Activated effector memory CD4-positive, alpha-beta T cell treated with Interleukin-2 at 50 U/mL for 16 hours (primary cell): Measurements from ENCODE around the gene CEMP1.
A peak's percentile ranks its signal among the peaks of the same experiment; 100 is the strongest.
"Not testable (repeated sequence)": the region's sequence is repeated elsewhere in the genome, so short reads cannot be mapped to it uniquely, and the experiment has no call there.

Experiments used
- DNase-seq: peaks from one replicate; pipeline ENCODE4 v3.0.0-alpha.2; 2020

Gene CEMP1, protein sequence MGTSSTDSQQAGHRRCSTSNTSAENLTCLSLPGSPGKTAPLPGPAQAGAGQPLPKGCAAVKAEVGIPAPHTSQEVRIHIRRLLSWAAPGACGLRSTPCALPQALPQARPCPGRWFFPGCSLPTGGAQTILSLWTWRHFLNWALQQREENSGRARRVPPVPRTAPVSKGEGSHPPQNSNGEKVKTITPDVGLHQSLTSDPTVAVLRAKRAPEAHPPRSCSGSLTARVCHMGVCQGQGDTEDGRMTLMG

DNA sequence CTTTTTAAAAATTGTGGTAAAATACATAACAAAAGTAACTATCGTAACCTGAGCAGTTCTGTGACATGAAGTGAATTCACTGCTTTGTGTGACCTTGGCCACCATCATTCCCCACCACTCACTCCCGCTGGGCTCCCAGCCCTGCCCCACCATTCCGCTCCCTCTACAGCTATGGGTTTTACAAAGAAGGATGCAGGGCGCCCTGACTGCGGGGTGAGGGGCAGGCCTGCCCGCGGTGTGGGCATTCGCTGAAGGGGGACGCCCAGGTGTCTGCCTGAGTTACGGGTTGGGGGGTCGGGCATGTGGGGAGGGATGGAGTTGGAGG, at the start of gene CEMP1:
CEMP1 (minus strand) TSS at position 38 of the 325 bp plus-strand sequence. CDS start 335 bp downstream, outside the sequence.
- DNase-seq: no peak

DNA sequence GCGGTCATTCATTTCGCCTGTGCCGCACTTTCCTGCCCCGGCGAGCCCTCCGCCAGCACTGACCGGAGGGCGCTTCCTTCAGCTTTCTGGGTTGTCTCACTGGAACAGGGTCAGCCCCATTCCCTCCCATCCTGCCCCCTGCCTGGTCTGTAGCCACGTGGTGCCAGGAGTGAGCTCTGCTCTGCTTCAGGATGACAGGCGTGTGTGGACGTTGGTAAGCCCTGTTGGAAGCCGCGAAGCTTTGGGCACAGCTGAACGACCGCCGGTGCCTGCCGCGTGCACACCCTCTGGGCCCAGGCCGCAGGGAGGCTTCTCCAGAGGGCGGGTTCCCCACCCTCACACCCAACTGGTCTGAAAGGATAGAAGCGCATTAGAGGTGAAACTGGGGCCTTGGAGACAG, 49.6 kb upstream of the CEMP1 start:
- not testable (repeated sequence) for DNase-seq

DNA sequence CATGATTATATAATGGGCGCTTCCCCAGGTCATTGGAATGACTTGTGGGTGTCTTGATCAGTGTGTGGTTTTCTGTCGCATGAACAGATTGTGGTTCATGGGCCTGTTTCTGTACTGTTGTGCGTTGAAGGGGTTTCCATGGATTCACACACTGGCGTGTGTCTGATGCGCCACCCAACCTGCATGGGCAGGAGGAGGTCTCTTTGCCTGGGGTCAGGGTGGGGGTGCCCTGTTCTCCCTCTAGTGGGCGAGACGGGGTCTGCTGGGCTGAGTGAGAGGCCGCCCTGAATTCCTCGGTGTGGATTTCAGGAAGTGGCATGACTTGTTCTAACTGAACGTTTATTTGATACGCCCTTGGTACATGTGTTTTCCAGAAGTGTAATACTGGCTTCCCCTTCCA, 48.9 kb upstream of the CEMP1 start:
- DNase-seq: not testable (repeated sequence)

DNA sequence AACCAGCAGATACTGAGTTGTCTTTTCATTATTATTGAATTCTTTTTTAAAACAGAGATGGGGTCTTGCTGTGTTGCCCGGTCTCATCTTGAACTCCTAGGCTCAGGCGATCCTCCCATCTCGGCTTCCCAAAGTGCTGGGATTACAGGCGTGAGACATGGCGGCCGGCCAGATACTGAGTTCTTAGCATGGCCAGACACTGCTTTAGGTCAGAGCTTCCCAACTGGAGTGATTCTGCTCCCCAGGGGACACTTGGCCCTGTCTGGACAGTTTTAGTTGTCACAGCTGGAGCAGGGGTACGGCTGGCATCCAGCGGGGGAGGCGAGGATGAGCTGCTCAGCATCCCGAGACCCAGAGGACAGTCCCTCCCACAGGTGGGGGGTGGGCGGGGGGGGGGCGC, 47.7 kb upstream of the CEMP1 start:
- not testable (repeated sequence) for DNase-seq

DNA sequence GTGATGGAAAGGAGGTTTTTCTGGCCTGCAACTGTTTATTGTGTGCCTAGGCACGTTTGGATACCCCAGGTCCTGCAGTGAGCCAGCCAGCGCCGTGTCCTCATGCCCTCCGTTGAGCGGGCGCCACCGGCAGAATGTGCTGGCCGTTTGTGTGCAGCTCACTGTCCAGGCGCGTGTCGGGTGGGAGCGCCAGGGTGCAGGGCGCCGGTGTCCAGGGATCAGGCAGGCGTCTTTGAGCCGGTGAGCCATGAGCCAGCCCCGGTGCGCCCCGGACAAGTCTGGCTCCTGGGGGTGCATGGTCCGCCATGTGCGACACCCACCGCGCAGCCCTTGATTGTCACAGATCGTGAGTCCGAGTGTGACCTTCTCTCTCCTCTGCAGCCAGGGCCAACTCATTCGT, 45.8 kb upstream of the CEMP1 start:
- DNase-seq: not testable (repeated sequence)

DNA sequence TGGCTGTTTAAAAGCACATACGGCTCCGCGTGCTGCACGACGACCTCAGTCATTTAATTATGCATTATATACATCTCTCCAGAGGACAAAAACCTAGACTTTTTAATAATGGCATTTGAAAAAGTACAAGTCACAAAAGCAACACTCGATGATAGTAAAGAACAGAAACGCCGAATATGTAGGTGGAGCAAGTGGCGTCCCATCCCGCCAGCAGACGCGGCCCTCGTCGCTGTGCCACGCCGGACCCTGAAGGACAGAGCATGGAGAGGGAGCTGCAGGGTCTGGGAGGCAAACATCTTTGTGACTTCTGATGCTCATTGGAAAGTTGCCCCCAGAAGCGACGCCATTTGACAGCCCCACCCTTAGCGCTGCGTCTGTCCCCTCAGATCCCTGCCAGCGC, 44.6 kb upstream of the CEMP1 start:
- DNase-seq: not testable (repeated sequence)

DNA sequence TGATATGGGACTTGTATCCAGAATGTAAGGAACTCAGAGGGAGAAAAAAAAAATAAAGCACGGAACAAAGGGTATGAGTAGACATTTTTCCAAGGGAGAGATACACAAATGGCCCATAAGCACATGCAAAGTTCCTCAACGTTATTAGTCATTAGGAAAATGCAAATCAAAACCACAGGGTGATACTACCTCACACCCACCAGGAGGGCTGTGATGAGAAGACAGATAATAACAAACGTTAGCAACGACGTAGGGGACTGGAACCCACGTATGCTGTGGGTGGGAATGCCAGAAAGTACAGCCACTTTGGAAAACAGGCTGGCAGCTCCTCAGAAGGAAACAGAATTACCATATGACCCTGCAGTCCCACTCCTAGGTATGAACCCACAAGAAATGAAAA, 41.5 kb upstream of the CEMP1 start:
- not testable (repeated sequence) for DNase-seq

DNA sequence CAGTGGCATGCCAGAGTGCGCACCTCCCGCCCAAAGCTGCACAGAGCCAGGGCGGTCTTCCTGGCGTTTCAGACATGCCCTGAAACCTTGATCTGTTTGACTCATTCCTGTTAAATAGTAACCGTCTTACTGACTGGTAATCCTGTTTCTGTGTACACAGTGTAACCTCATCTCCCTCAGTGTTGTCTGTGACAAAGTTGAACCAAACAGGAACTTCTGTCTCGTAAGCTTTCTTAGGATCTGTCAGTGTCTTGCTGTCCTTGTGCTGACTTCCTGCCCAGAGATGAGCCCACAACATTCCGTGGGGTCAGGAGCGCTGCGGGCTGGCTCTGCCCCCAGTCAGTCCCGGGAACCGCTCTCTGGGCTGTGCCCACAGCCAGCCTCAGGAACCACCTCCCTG, 37.4 kb upstream of the CEMP1 start:
- DNase-seq: not testable (repeated sequence)

DNA sequence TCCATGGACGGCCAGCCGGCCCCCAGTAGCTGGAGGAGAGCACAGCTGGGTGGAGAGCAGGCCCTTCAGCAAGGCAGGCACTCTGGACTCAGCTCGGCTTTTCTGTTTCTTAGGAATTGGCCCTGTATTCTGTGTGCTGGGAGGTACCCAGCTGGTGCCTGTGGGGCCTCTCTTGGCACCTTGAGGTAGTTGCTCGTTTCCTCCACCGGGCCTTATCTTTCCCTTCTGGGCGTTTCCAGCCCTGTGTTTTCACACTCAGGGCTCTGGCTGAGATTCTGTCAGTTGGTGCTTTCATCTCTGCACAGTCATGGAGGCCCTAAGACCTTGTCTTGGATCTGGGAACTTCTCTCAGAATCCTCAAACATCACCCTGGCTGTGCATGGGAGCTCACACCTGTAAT, 36.3 kb upstream of the CEMP1 start:
- not testable (repeated sequence) for DNase-seq

DNA sequence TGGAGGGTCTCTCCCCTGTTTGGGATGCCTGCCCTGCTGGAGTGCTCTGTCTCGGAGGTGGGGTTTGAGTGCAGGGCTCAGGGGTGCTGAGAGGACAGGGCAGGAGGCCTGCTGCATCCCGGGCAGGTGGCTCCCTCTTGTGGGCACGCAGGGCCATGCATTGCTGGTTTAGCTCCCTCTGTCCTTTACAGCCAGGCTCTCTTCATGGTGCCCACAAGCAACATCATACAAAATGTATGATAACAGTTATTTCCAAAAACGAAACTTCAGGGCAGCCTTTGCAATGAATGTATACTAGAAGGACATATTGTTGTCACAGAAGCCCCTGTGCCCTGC, 29.6 kb upstream of the CEMP1 start:
- peak; percentile 45 for DNase-seq

DNA sequence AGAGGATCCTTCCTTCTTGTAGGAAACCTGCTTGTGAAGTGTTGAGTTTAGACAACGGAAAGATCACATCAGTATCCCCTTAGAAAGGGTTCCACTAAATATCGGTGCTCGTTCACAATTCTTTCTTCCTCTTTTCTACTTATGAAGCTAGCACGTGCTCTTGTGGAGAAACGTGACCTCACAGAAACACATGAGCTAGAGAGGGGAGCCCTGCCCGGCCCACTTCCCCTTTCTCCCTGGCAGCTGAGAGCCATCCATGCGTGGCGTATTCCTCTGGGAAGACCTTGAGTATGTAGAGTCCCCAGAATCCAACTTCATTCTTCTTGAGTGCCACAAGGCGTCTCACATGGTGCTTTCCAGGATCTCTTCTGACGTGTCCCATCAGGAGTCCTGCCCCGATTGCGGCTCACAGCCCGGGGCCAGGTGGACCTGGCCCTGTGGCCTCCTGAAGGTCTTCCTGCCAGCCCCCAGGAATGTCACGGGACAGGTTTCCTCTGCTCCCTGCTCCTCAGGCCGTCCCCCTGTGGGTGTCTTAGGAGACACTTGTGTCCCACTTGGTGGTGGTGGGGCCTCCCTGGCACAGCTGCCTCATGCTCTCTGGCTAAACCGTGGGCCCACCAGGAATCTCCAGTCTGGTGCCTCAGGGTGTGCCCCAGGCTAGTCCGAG, 29.1 kb upstream of the CEMP1 start:
- DNase-seq: not testable (repeated sequence)

DNA sequence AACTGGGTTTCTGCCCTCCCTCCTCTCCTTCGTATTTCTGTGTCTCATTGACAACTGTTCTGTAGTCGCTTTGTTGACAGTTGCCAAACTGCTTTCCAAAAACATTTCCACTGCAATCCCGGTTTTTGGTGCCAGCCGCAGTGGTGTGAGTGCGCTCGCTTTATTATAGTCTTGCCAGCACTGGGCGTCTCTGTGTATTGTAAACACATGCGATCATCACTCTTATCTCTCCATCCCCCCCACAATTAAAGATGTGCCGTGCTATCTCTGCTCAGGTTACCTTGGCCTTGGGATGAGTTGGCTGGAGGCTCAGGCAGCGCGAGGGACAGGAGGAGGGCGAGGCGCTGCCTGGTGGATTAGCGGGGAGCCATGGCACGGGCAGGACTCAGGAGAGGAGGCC, 25.9 kb upstream of the CEMP1 start:
- DNase-seq: not testable (repeated sequence)

DNA sequence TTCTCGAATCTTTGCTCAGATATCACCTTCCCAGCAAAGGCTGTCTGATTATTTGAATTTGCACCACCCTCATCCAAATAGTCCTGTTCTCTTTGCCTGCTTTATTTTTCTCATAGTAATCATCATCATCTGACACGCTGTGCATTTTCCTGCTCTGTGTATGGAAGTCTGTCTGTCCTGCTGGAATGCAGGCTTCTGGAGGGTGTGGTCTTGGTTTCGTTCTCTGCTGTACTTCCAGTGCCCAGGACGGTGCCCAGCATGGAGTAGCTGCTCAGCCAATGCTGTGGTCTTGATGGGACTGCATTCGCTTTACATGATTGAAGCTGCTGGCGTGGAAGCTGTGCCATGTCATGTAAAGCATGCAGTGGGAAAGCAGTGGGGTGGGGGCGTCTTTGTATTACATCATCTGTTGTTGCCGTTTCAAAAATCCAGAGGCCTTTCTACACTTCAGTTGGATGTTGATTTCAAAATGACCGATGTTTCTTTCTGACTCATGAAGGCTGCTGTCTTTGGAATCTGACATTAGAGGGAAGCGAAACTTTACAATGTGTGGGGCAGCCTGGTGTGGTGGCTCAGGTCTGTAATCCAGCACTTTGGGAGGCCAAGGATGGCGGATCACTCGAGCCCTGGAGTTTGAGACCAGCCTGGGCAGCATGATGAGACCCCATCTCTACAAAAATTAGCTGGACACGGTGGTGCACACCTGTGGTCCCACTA, 23.7 kb upstream of the CEMP1 start:
- not testable (repeated sequence) for DNase-seq

DNA sequence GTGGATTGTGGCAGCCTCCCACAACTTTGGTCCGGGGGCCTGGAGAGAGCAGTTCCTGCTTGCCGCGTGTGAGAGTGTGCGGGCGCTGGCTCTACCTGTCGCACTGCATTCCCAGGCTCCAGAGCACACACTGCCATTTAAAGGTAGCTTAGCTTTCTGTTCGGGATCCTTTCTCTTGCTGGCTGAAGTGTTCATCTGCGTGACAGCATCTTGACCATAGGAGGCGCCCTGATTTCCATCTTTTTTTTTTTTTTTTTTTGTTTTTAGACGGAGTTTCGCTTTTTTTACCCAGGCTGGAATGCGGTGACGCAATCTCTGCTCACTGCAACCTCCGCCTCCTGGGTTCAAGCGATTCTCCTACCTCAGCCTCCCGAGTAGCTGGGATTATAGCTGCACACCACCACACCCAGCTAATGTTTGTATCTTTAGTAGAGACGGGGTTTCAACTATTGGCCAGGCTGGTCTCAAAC, 20.2 kb upstream of the CEMP1 start:
- DNase-seq: not testable (repeated sequence)

DNA sequence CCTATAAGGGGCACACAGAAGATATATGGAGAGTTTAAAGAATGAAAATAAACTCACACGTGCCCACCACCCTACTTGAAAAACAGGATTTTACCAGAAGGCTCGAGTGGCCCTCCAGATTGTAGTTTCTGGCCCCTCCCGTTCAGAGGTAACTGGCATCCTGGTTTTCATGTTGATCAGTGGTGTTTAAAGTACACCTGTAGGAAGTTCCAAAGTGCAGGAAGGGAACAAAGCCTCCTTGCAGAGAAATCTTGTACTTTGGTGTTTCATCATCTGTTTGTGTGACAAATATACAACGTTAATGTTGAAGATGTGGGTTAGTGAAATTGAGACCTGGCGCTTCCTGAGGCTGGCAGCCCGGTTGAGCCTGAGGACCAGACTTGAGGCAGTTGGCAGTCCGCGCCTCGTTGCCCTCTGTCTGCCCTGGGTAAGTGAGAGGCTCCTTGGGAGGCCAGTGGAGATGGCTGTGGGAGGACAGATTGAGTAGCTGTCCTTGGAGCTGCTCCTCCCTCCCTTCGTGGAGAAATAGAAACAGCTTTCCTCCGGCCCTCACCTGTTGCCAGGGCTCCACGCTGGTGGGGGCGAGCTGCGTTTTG, 19.2 kb upstream of the CEMP1 start:
- DNase-seq: not testable (repeated sequence)

DNA sequence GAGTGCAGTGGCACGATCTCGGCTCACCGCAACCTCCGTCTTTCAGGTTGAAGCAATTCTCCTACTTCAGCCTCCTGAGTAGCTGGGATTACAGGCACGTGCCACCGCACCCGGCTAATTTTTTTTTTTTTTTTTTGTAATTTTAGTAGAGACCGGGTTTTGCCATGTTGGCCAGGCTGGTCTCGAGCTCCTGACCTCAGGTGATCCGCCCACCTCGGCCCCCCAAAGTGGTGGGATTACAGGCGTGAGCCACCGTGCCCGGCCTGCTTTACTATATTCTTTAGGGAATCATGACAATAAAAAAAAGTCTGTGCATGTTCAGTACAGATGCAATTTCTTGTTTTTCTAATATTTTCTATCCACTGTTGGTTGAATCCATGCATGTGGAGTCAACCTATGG, 12.6 kb upstream of the CEMP1 start:
- not testable (repeated sequence) for DNase-seq

DNA sequence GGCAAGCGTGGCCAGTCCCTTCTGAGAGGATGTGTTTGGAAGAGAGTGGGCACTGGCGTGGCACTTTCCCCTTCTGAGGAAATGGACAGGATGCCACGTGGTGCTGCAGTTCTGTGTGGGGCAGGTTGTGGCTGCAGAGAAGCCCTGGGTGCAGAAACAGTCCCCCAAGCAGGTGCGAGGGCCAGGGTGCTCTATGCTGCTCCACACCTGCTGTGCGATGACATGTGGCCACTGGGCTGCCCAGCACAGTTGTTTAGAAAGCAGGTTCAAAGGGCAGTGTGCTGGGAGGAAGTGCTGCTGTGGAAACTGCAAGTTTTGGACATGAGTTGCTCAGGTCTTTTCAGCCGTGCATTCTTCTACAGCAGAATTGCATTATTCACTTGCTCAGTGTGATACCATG, 10.2 kb upstream of the CEMP1 start:
- not testable (repeated sequence) for DNase-seq

DNA sequence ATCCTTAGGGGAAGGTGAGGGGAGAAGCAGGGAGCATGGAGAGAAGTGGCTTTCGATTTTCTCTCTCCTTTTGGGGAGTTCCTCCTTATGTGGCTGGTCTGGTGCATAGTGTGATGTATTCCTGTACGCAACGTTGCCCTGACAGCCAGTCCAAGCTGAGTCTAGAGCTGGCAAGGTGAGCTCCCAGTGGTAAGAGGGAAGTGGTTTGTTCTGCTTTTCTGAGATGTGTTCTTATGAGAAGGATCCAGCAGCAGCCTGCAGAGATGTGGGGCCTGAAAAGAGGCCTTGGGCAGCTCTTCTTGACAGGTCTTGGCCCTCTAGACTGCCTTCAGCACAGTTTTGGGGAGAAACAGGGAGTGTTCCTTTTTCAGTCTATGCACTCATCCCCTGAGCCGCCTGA, 9.7 kb upstream of the CEMP1 start:
- not testable (repeated sequence) for DNase-seq

DNA sequence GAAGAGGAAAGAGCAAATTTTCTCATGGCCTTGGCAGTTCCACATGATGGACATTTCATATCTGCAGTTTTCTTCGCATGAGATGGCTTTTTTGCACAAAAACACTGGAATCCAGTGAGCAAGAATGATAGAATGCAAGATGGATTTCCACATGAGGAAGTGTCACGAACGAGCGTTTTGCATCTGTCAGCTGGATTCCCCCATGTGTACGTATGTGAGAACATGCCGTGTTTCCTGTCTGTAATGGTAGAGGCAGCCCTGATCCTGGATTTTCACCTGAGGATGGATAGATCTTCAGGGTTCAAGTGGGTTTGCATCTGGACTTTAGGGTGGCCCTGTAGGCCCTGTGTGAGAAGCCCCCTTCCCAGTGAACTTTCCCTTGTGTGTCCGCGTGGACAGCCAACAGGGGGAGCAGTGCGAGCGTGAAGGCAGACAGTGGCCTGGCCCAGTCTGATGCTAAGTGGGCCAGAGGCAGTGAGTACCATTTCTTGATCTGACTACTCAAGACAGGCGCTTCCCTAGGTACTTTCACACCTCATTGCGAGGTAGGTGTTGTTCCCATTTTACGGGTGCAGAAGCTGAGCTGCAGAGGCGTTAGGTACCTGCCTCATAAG, 8.7 kb upstream of the CEMP1 start:
- DNase-seq: not testable (repeated sequence)

DNA sequence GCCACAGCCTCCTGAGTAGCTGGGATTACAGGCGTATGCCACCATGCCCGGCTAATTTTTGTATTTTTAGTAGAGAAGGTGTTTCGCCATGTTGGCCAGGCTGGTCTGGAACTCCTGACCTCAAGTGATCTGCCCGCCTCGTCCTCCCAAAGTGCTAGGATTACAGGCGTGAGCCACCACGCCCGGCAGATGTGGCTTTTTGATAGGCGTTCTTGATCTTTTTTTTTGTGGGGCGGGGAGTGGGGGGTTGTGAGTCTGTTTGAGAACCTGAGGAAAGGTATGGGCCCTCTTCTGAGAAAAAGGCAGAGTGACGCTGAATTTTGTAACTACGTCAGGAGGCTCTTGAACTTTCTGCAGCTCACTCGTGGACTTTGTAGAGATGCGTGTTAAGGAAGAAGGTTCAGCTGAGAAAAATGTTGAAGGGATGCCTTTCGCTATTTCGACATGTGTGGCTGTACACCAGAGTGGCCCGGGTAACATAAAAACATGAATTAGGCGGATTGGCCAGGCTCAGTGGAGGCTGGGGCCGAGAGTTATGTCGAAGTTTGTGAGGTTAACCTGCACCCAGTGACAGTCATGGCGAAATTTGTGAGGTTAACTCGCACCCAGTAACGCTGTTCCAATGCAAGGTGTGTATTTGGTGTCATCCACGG, 8.1 kb upstream of the CEMP1 start:
- DNase-seq: not testable (repeated sequence)

DNA sequence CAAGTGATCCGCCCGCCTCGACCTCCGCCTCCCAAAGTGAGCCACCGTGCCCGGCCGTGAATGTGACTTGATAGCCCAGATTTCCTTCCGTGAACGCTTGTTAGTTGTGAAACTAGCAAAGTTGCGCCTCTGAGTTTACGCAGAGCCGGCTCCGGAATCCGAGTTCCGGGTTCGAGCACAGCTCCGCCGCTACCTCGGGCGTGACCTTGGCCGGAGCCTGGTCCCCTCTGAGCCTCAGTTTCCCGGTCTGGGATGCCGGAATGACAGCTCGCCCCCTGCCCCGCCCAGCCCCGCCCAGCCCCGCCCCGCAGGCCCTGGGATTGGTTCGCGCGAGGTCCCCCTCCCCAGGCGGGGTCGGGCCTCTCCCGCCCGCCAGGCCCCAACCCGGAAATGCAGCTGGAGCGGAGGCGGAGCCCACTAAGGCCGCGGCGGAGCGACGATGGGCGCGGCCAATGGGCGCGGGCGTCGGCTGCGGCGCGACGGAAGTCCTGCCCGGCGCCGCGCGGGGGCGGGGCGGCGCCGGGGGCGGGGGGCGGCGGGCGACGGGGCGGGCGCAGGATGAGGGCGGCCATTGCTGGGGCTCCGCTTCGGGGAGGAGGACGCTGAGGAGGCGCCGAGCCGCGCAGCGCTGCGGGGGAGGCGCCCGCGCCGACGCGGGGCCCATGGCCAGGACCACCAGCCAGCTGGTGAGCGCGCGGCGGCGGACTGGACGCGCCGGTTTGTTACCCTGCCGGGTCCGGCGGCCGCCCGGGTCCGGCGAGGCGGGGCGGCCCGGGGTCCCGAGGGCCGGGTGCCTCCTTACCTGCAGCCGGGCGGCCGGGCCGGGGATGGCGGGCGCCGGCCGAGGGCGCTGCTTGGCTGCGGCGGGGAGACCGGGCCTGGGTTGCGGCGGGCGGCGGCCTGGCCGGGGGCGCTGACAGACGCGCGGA, 6.5 kb upstream of the CEMP1 start, which contains the start of gene PDPK1:
PDPK1 (plus strand) TSS at position 571 of the 929 bp plus-strand sequence; CDS start at position 663, 92 bp downstream.
- DNase-seq: peak; percentile 96
